ENCODE results near the gene ZER1.
A peak's percentile ranks its signal among the peaks of the same experiment; 100 is the strongest.

ZER1 gene

DNA sequence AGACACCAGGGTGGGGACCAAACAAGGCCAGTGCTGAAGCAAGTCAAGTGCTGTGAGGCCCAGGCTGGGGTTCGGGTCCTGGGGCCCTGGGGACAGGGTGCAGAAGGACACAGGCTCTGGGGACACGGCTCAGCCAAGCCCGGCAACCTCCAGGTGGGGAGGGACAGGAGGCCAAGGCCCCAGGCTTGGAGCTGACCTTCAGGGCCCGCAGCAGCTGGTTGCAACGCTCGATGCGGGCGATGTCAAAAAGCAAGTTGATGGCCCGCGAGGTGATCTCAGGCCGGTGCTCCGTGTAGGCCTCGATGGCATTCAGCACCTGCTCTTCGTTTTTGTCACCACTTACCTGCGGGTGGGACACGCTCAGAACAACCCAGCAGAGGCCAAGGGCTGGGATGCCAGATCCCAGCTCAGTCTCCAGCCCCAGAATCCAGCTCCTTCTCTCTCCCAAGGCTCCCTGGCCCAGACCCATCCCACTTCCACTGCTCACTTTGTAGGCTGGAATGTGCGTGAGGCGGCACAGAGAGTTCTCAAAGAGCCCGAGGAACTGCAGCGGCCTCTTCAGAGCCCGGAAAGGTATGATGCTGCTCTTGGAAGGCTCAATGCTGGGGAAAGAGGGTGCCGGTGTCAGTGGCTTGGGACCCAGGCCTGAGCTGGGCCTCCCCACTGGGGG lies 20.7 kb downstream of the ZER1 start:
- no peak overlapping the region for H3K4me3 ChIP-seq (ENCODE audit: low read length in 2 of 2)
- H2AFZ ChIP-seq (ENCODE audit: low read length) = no peak overlapping the region
- no peaks in the 10 kb centered on the region for H3K4me1 ChIP-seq (ENCODE audit: control insufficient read depth in 2 of 2, insufficient read depth in 1 of 2, low read depth in 1 of 2, low read length in 2 of 2)
- H4K91ac ChIP-seq (ENCODE audit: low read depth, low read length, poor library complexity) = no peak overlapping the region
- DNase-seq (ENCODE audit: low spot score) = no peak
- no peak overlapping the region for H2BK12ac ChIP-seq (ENCODE audit: low read length)
- H2BK5ac ChIP-seq (ENCODE audit: low read length) = peak overlapping the region; percentile 35
- no peaks in the 10 kb centered on the region for H3K79me1 ChIP-seq (ENCODE audit: low read depth, low read length)
- no peaks in the 10 kb centered on the region for H3K9me3 ChIP-seq (replicated peaks in 1 of 2; ENCODE audit: control insufficient read depth in 2 of 2, insufficient read depth in 1 of 2, low read depth in 1 of 2, low read length in 2 of 2)
- no peak overlapping the region for H3K23ac ChIP-seq (ENCODE audit: low read depth, low read length, poor library complexity)
- H3K18ac ChIP-seq (ENCODE audit: low read length) = no peak overlapping the region
- no peak overlapping the region for H3K14ac ChIP-seq (ENCODE audit: low read length)
- H3K27me3 ChIP-seq (ENCODE audit: control insufficient read depth in 3 of 3, insufficient read depth in 3 of 3, low read depth in 1 of 3, low read length in 3 of 3) = no peaks in the 10 kb centered on the region
- no peak overlapping the region for H2BK120ac ChIP-seq (ENCODE audit: low read depth, low read length)
- H2AK5ac ChIP-seq (ENCODE audit: low read depth, low read length) = no peak overlapping the region
- H3K4ac ChIP-seq (ENCODE audit: low read length) = no peak overlapping the region
- peaks cover 17 to 40% of the 10 kb centered on the region in 2 donors for H3K36me3 ChIP-seq (replicated peaks in 1 of 2; ENCODE audit: control insufficient read depth in 2 of 2, insufficient read depth in 2 of 2, low read length in 2 of 2)
- no peak overlapping the region for H3K9ac ChIP-seq (ENCODE audit: low read depth, low read length, poor library complexity)
- H2BK15ac ChIP-seq (ENCODE audit: low read length) = no peak overlapping the region
- no peak overlapping the region for H4K8ac ChIP-seq (ENCODE audit: low read depth, low read length)
- H3K4me2 ChIP-seq (ENCODE audit: insufficient read depth, low read length, poor library complexity, severe bottlenecking) = no peak overlapping the region
- WGBS, 2 donors (ENCODE audit: extremely low coverage in 2 of 2, insufficient read length in 2 of 2, insufficient replicate concordance in 1 of 2) = no CpG with 5 or more reads among the region's 22 CpGs
- no peak overlapping the region for H3K27ac ChIP-seq (replicated peaks; ENCODE audit: low read length)

DNA sequence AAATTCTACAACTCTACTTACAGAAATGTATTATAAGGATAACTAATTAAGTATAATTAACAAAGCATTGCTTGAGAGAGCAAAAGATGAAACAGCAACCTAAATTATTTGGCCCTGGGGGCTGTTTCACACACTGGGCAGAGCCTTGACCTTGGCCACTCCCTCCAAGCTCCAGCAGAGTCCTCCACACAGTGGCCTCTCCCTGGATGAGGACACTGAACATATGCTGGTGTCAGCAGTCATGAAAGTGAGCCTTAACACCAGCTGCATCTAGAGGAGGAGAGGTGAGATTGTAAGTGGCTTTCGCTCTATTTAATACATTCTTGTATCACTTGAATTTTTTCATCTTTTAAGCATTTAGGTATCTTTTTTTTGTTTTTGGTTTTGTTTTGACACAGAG lies 24.5 kb downstream of the ZER1 start:
- no peaks in the 10 kb centered on the region for H3K79me1 ChIP-seq (ENCODE audit: low read depth, low read length)
- no peak overlapping the region for H2BK120ac ChIP-seq (ENCODE audit: low read depth, low read length)
- no peak overlapping the region for H2AK5ac ChIP-seq (ENCODE audit: low read depth, low read length)
- H2BK12ac ChIP-seq (ENCODE audit: low read length) = no peak overlapping the region
- no peak overlapping the region for H3K18ac ChIP-seq (ENCODE audit: low read length)
- H3K36me3 ChIP-seq (replicated peaks in 1 of 2; ENCODE audit: control insufficient read depth in 2 of 2, insufficient read depth in 2 of 2, low read length in 2 of 2) = peaks cover 11 to 26% of the 10 kb centered on the region in 2 donors
- H3K14ac ChIP-seq (ENCODE audit: low read length) = no peak overlapping the region
- WGBS, 2 donors (ENCODE audit: extremely low coverage in 2 of 2, insufficient read length in 2 of 2, insufficient replicate concordance in 1 of 2) = no CpG with 5 or more reads among the region's 1 CpG
- peaks cover 0 to 1% of the 10 kb centered on the region in 2 donors for H3K9me3 ChIP-seq (replicated peaks in 1 of 2; ENCODE audit: control insufficient read depth in 2 of 2, insufficient read depth in 1 of 2, low read depth in 1 of 2, low read length in 2 of 2)
- H3K27ac ChIP-seq (replicated peaks; ENCODE audit: low read length) = no peak overlapping the region
- H2AFZ ChIP-seq (ENCODE audit: low read length) = no peak overlapping the region
- no peak overlapping the region for H3K4ac ChIP-seq (ENCODE audit: low read length)
- no peak for DNase-seq (ENCODE audit: low spot score)
- no peak overlapping the region for H2BK15ac ChIP-seq (ENCODE audit: low read length)
- H4K8ac ChIP-seq (ENCODE audit: low read depth, low read length) = no peak overlapping the region
- H3K4me1 ChIP-seq (ENCODE audit: control insufficient read depth in 2 of 2, insufficient read depth in 1 of 2, low read depth in 1 of 2, low read length in 2 of 2) = peaks cover 0 to 2% of the 10 kb centered on the region in 2 donors
- H3K27me3 ChIP-seq (ENCODE audit: control insufficient read depth in 3 of 3, insufficient read depth in 3 of 3, low read depth in 1 of 3, low read length in 3 of 3) = no peaks in the 10 kb centered on the region
- no peak overlapping the region for H4K91ac ChIP-seq (ENCODE audit: low read depth, low read length, poor library complexity)
- H3K23ac ChIP-seq (ENCODE audit: low read depth, low read length, poor library complexity) = no peak overlapping the region
- H2BK5ac ChIP-seq (ENCODE audit: low read length) = no peak overlapping the region
- H3K4me3 ChIP-seq (ENCODE audit: low read length in 2 of 2) = no peak overlapping the region
- H3K4me2 ChIP-seq (ENCODE audit: insufficient read depth, low read length, poor library complexity, severe bottlenecking) = no peak overlapping the region
- H3K9ac ChIP-seq (ENCODE audit: low read depth, low read length, poor library complexity) = no peak overlapping the region

DNA sequence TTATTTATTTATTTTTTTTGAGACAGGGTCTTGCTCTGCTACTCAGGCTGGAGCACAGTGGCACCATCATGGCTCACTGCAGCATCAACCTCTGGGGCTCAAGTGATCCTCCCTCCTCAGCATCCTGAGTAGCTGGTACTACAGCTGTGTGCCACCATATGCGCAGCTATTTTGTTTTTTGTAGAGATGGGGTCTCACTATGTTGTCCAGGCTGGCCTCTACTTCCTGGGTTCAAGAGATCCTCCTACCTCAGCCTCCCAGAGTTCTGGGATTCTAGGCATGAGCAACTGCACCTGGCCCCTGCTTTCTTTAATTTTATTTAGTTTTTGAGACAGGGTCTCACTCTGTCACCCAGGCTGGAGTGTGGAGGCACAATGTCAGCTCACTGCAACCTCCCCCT lies 28.3 kb downstream of the ZER1 start:
- H2AK5ac ChIP-seq (ENCODE audit: low read depth, low read length) = no peak overlapping the region
- H2BK15ac ChIP-seq (ENCODE audit: low read length) = no peak overlapping the region
- H3K27ac ChIP-seq (replicated peaks; ENCODE audit: low read length) = no peak overlapping the region
- H3K9ac ChIP-seq (ENCODE audit: low read depth, low read length, poor library complexity) = peak overlapping the region; percentile 50
- no peak overlapping the region for H3K14ac ChIP-seq (ENCODE audit: low read length)
- H2BK5ac ChIP-seq (ENCODE audit: low read length) = no peak overlapping the region
- H4K8ac ChIP-seq (ENCODE audit: low read depth, low read length) = no peak overlapping the region
- no peak overlapping the region for H3K4me2 ChIP-seq (ENCODE audit: insufficient read depth, low read length, poor library complexity, severe bottlenecking)
- H2BK120ac ChIP-seq (ENCODE audit: low read depth, low read length) = no peak overlapping the region
- no peak overlapping the region for H3K4me3 ChIP-seq (ENCODE audit: low read length in 2 of 2)
- H3K27me3 ChIP-seq (ENCODE audit: control insufficient read depth in 3 of 3, insufficient read depth in 3 of 3, low read depth in 1 of 3, low read length in 3 of 3) = no peaks in the 10 kb centered on the region
- H3K18ac ChIP-seq (ENCODE audit: low read length) = no peak overlapping the region
- H3K9me3 ChIP-seq (replicated peaks in 1 of 2; ENCODE audit: control insufficient read depth in 2 of 2, insufficient read depth in 1 of 2, low read depth in 1 of 2, low read length in 2 of 2) = peaks cover 0 to 1% of the 10 kb centered on the region in 2 donors
- no peak overlapping the region for H4K91ac ChIP-seq (ENCODE audit: low read depth, low read length, poor library complexity)
- WGBS, 2 donors (ENCODE audit: extremely low coverage in 2 of 2, insufficient read length in 2 of 2, insufficient replicate concordance in 1 of 2) = no CpG with 5 or more reads among the region's 1 CpG
- no peak overlapping the region for H3K23ac ChIP-seq (ENCODE audit: low read depth, low read length, poor library complexity)
- no peak overlapping the region for H2AFZ ChIP-seq (ENCODE audit: low read length)
- H2BK12ac ChIP-seq (ENCODE audit: low read length) = no peak overlapping the region
- no peak for DNase-seq (ENCODE audit: low spot score)
- H3K36me3 ChIP-seq (replicated peaks in 1 of 2; ENCODE audit: control insufficient read depth in 2 of 2, insufficient read depth in 2 of 2, low read length in 2 of 2) = peaks cover 13 to 27% of the 10 kb centered on the region in 2 donors
- peaks cover 0 to 2% of the 10 kb centered on the region in 2 donors for H3K4me1 ChIP-seq (ENCODE audit: control insufficient read depth in 2 of 2, insufficient read depth in 1 of 2, low read depth in 1 of 2, low read length in 2 of 2)
- H3K79me1 ChIP-seq (ENCODE audit: low read depth, low read length) = no peaks in the 10 kb centered on the region
- no peak overlapping the region for H3K4ac ChIP-seq (ENCODE audit: low read length)

DNA sequence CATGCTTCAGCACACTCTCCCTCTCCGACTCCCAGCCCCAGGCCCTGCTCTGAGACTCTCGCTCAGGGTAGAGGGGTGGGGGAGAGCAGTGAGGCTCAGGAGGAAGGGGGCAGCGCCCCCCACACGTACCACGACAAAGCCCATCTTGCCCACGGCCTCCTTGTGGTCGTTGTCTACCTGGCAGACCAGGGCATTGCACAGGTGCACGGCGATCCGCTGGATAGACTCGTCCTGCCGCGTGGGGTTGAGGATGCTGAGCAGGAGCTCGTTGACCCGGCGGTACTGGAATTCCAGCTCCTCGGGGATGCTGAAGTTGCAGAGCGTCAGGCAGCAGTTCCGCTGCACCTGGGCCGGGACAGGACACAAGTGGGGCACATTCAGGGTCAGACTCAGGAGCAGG lies 29.3 kb downstream of the ZER1 start:
- Histone ChIP-seq H2BK12ac (ENCODE audit: low read length) (peak overlapping the region; percentile 73), H3K4ac (ENCODE audit: low read length) (no peak overlapping the region), H3K9me3 (replicated peaks in 1 of 2; ENCODE audit: control insufficient read depth in 2 of 2, insufficient read depth in 1 of 2, low read depth in 1 of 2, low read length in 2 of 2) (peaks cover 0 to 1% of the 10 kb centered on the region in 2 donors), H3K27me3 (ENCODE audit: control insufficient read depth in 3 of 3, insufficient read depth in 3 of 3, low read depth in 1 of 3, low read length in 3 of 3) (no peaks in the 10 kb centered on the region), H3K23ac (ENCODE audit: low read depth, low read length, poor library complexity) (peak overlapping the region; percentile 55), H3K18ac (ENCODE audit: low read length) (no peak overlapping the region), H3K36me3 (replicated peaks in 1 of 2; ENCODE audit: control insufficient read depth in 2 of 2, insufficient read depth in 2 of 2, low read length in 2 of 2) (peaks cover 13 to 28% of the 10 kb centered on the region in 2 donors), H2BK15ac (ENCODE audit: low read length) (no peak overlapping the region), H3K4me3 (ENCODE audit: low read length in 2 of 2) (no peak overlapping the region), H3K27ac (replicated peaks; ENCODE audit: low read length) (no peak overlapping the region), H3K14ac (ENCODE audit: low read length) (peak overlapping the region; percentile 21), H3K9ac (ENCODE audit: low read depth, low read length, poor library complexity) (no peak overlapping the region), H3K4me2 (ENCODE audit: insufficient read depth, low read length, poor library complexity, severe bottlenecking) (no peak overlapping the region), H2AK5ac (ENCODE audit: low read depth, low read length) (peak overlapping the region; percentile 88), H4K8ac (ENCODE audit: low read depth, low read length) (no peak overlapping the region), H2BK5ac (ENCODE audit: low read length) (peak overlapping the region; percentile 87), H3K79me1 (ENCODE audit: low read depth, low read length) (no peaks in the 10 kb centered on the region), H3K4me1 (ENCODE audit: control insufficient read depth in 2 of 2, insufficient read depth in 1 of 2, low read depth in 1 of 2, low read length in 2 of 2) (peaks cover 0 to 2% of the 10 kb centered on the region in 2 donors), H4K91ac (ENCODE audit: low read depth, low read length, poor library complexity) (no peak overlapping the region), H2BK120ac (ENCODE audit: low read depth, low read length) (no peak overlapping the region), H2AFZ (ENCODE audit: low read length) (no peak overlapping the region)
- no CpG with 5 or more reads among the region's 20 CpGs for WGBS, 2 donors (ENCODE audit: extremely low coverage in 2 of 2, insufficient read length in 2 of 2, insufficient replicate concordance in 1 of 2)
- no peak for DNase-seq (ENCODE audit: low spot score)

All from neuronal stem cell (in vitro differentiated cells).